Measurements from ENCODE around the gene C1orf87. TPM values are rescaled to one million over a fixed set of nuclear protein-coding genes. Genes with fewer than 3 reads are reported as not detected.

C1orf87 gene
- total RNA-seq, 2 donors from 2014 or later: not detected

GRCh38 chr1:59949648-59950047 lies 123.9 kb downstream of the C1orf87 start:
- Mint-ChIP-seq H3K27me3 (ENCODE audit: insufficient read depth) (no peaks in the 10 kb centered on the region), H3K27ac (no peak overlapping the region), H3K9me3 (no peaks in the 10 kb centered on the region), H3K4me1 (no peaks in the 10 kb centered on the region), H3K4me3 (no peak overlapping the region), H3K36me3 (ENCODE audit: low read depth) (no peaks in the 10 kb centered on the region)
- Histone ChIP-seq H3K9me3 (ENCODE audit: control insufficient read depth, low read length) (no peaks in the 10 kb centered on the region), H3K27ac (ENCODE audit: low read depth, low read length) (no peak overlapping the region), H3K4me1 (ENCODE audit: control insufficient read depth, insufficient read depth, low read length) (no peaks in the 10 kb centered on the region), H3K4me3 (ENCODE audit: low read length) (no peak overlapping the region), H3K36me3 (ENCODE audit: control insufficient read depth, insufficient read depth, low read length) (no peaks in the 10 kb centered on the region), H3K27me3 (ENCODE audit: control insufficient read depth, insufficient read depth, low read length, poor library complexity, severe bottlenecking) (no peaks in the 10 kb centered on the region), H3K9ac (ENCODE audit: extremely low read depth, low read length, poor library complexity, severe bottlenecking) (no peak overlapping the region)
- no peak for DNase-seq
- TF ChIP-seq CTCF (conservative IDR thresholded peaks at IDR 0.05): no peak

GRCh38 chr1:59948990-59949389 lies 124.6 kb downstream of the C1orf87 start:
- H3K36me3 Mint-ChIP-seq (ENCODE audit: low read depth): no peaks in the 10 kb centered on the region
- H3K27me3 Mint-ChIP-seq (ENCODE audit: insufficient read depth): no peaks in the 10 kb centered on the region
- H3K9me3 Mint-ChIP-seq: no peaks in the 10 kb centered on the region
- H3K27ac Mint-ChIP-seq: no peak overlapping the region
- no peaks in the 10 kb centered on the region for H3K36me3 ChIP-seq (ENCODE audit: control insufficient read depth, insufficient read depth, low read length)
- H3K9ac ChIP-seq (ENCODE audit: extremely low read depth, low read length, poor library complexity, severe bottlenecking): no peak overlapping the region
- no peaks in the 10 kb centered on the region for H3K4me1 Mint-ChIP-seq
- TF ChIP-seq CTCF (conservative IDR thresholded peaks at IDR 0.05): no peak
- H3K4me1 ChIP-seq (ENCODE audit: control insufficient read depth, insufficient read depth, low read length): no peaks in the 10 kb centered on the region
- WGBS, 2 experiments (ENCODE audit: insufficient coverage in 1 of 2, insufficient read length in 1 of 2): 100% methylated on average over 1 of the region's 1 CpG; no CpG with 5 or more reads in 1 of the 2 experiments
- no peak overlapping the region for H3K4me3 ChIP-seq (ENCODE audit: low read length)
- no peak for DNase-seq
- H3K9me3 ChIP-seq (ENCODE audit: control insufficient read depth, low read length): no peaks in the 10 kb centered on the region
- no peaks in the 10 kb centered on the region for H3K27me3 ChIP-seq (ENCODE audit: control insufficient read depth, insufficient read depth, low read length, poor library complexity, severe bottlenecking)
- H3K4me3 Mint-ChIP-seq: no peak overlapping the region
- H3K27ac ChIP-seq (ENCODE audit: low read depth, low read length): no peak overlapping the region

- Histone ChIP-seq H3K27me3 (ENCODE audit: control insufficient read depth, insufficient read depth, low read length, poor library complexity, severe bottlenecking) (no peaks in the 10 kb centered on the region), H3K4me1 (ENCODE audit: control insufficient read depth, insufficient read depth, low read length) (no peaks in the 10 kb centered on the region), H3K4me3 (ENCODE audit: low read length) (no peak overlapping the region), H3K36me3 (ENCODE audit: control insufficient read depth, insufficient read depth, low read length) (no peaks in the 10 kb centered on the region), H3K9ac (ENCODE audit: extremely low read depth, low read length, poor library complexity, severe bottlenecking) (no peak overlapping the region), H3K27ac (ENCODE audit: low read depth, low read length) (no peak overlapping the region), H3K9me3 (ENCODE audit: control insufficient read depth, low read length) (no peaks in the 10 kb centered on the region)
- 0 to 21% methylated on average over 4 to 6 of the region's 6 CpGs for WGBS, 2 experiments (ENCODE audit: insufficient coverage in 1 of 2, insufficient read length in 1 of 2)
- Mint-ChIP-seq H3K4me1 (no peaks in the 10 kb centered on the region), H3K27ac (no peak overlapping the region), H3K9me3 (no peaks in the 10 kb centered on the region), H3K4me3 (no peak overlapping the region), H3K36me3 (ENCODE audit: low read depth) (no peaks in the 10 kb centered on the region), H3K27me3 (ENCODE audit: insufficient read depth) (no peaks in the 10 kb centered on the region)
- TF ChIP-seq CTCF (conservative IDR thresholded peaks at IDR 0.05): peak; percentile 94
- peak; percentile 80 for DNase-seq
Measured at GRCh38 chr1:59947047-59947938, 126.3 kb downstream of the C1orf87 start.

Data from endodermal cell (in vitro differentiated cells).